HG03439 (cell line): ENCODE data around the gene RABGGTA.
A peak's percentile ranks its signal among the peaks of the same experiment; 100 is the strongest.

Experiments used
- ATAC-seq: cut with Tn5 transposase; IDR thresholded peaks from one replicate; pipeline ENCODE4 v1.9.1; 2021; ENCODE audit warnings: mild to moderate bottlenecking, moderate library complexity; ENCODE audit not compliant: unreplicated experiment

Gene RABGGTA

GRCh38 chr14:24271134-24271833, at the start of gene RABGGTA:
RABGGTA (minus strand) TSS chr14:24271597; CDS start chr14:24271115, 482 bp downstream.
- ATAC-seq, result peak; percentile 84

GRCh38 chr14:24317141-24317928, 45.9 kb upstream of the RABGGTA start:
- ATAC-seq, result no peak

- ATAC-seq, result no peak
Observed at GRCh38 chr14:24316597-24316950, 45.2 kb upstream of the RABGGTA start.

DNA sequence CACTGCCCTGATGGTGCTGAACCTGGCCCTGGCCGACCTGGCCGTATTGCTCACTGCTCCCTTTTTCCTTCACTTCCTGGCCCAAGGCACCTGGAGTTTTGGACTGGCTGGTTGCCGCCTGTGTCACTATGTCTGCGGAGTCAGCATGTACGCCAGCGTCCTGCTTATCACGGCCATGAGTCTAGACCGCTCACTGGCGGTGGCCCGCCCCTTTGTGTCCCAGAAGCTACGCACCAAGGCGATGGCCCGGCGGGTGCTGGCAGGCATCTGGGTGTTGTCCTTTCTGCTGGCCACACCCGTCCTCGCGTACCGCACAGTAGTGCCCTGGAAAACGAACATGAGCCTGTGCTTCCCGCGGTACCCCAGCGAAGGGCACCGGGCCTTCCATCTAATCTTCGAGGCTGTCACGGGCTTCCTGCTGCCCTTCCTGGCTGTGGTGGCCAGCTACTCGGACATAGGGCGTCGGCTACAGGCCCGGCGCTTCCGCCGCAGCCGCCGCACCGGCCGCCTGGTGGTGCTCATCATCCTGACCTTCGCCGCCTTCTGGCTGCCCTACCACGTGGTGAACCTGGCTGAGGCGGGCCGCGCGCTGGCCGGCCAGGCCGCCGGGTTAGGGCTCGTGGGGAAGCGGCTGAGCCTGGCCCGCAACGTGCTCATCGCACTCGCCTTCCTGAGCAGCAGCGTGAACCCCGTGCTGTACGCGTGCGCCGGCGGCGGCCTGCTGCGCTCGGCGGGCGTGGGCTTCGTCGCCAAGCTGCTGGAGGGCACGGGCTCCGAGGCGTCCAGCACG, 44.6 kb upstream of the RABGGTA start:
- no peak for ATAC-seq

DNA sequence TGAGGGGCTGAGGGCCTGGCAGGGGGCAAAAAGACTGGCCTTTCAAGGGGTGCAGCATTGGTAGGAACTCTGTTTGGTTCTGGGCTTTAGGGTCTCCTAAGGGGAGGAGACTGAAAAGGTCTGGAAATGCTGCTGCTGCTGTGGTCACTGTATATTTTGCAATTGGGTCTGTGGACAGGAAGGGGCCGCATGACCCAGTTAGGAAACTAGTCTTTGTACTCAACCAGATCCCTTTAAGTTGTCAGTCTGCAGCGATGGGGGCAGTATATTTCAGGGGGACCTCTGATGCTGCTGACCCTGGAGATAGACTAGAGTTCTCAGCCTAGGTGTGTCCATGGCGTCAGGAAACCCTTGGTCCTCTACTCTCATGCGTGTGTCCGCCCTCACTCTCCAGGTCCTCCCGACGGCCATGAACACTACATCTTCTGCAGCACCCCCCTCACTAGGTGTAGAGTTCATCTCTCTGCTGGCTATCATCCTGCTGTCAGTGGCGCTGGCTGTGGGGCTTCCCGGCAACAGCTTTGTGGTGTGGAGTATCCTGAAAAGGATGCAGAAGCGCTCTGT, 43.9 kb upstream of the RABGGTA start:
- no peak for ATAC-seq

DNA sequence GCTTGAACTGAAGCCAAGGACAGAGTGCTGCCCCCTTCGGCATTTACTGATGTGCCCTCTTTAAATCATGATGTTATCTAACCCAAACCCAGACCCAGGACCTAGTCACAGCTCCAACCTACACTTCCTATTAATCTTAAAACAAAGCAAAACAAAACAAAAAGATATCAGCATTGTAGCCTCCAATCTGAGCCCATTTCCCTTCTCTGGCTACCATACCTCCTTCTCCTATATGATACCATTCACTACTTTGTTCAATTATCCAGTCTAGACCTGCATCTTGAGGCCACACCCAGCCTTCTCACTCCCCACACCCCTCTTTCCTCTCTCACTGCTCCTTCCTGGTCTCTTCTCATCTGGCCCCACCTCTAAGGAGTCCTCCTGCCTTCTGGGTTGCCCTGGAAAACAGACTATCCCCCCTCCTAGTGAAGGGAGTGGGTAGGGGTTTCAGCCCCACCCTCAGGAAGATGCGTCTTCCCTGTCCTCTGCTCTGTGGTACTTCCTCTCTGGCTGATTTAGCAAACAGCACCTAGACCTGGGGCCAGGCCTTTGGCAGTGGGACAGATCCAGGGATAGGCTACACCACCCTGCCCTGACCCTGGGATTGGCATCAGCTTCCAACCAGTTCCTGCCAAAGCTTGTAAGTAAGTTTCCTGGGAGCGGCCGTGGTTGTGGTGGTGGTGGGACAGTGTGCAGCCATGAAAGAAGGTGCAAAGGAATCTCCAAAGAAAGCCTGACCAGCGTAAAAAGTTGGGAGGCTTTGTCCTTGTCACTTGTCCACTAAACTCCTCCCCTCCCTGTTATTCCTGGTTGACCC, 43.2 kb upstream of the RABGGTA start:
- no peak for ATAC-seq

- ATAC-seq, result no peak
Observed at GRCh38 chr14:24313913-24314312, 42.5 kb upstream of the RABGGTA start.

DNA sequence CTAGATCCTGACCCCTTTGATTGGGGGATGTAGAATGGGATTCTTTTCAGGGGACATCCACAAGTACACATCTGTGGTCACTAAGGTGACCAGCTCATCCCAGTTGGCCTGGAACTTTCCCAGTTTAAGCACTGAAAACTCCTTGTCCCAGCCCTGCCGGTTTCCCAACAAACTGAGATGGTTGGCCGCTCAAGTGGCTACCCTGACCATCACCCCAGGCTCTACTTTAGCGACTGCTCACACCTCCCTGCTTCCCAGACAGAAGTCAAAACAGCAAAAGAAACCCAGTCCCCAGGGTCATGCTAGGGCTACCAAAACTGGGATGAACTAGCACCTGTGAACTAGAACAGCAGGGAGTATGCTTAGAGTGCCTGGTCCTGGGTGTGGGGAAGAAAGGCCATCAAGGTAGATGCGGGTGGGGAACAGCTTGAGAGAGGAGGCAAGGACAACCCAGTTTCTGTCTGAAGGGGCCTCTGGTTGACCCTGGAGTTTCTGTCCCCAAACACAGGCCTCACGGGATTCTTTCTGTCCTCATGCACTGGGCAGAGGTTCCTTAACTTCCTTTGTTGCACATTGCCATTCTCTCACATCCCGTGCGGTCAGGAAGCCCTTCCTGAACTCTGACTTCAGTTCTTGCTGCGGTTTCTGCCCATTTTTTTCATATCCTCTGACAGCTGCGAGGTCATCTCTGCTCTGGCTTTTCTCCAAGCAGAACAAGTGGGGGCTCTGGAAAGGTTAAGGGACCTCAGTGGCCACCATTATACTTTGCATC, 41.5 kb upstream of the RABGGTA start:
- ATAC-seq, result no peak

DNA sequence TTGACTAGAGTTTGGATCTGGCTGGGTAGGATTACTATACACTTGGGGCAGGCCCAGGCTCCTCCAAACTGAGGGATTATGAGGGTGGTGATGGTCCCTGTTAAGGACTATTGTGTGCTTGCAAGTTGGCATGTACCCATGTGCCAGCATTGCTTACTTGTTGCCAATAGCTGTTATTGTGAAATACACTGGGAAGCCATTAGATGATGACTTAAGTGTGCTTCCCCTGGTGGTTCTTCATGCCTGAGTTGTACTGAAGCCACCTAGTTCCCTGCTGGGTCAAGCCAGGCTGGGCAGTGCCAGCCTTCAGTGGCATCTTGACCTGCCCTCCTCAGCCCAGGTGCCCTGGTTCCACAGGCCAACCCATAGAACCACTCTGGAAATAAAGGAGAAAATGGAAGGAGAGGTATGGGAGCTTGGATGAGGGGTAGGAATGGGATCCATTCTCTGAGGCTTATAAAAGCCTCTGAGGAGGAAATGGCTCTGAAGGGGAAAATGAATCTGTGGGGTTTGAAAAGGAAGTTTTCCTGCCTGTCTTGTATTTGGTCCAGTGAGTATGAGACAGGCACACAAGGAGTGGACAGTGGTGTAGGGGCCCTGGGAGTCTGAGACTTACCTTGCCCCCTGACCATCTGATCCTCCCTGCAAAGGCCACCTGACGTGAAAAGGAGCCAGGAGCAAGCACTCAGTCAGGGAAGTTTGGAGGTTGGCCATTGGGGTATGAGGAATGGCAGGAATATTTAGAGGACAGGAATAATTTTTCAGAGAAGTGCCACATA, 40.6 kb upstream of the RABGGTA start:
- no peak for ATAC-seq

GRCh38 chr14:24310646-24311604, 39.5 kb upstream of the RABGGTA start, which contains the start of gene LTB4R:
LTB4R (plus strand) TSS chr14:24311502; CDS start chr14:24315652, 4,150 bp downstream.
- peak; percentile 69 for ATAC-seq

GRCh38 chr14:24310265-24310645, 38.9 kb upstream of the RABGGTA start:
- ATAC-seq, result no peak

- ATAC-seq, result no peak
Observed at GRCh38 chr14:24309538-24310264, 38.3 kb upstream of the RABGGTA start, which contains the start of gene LTB4R2. LTB4R2 (plus strand) TSS chr14:24310140; CDS start chr14:24310665, 525 bp downstream.

DNA sequence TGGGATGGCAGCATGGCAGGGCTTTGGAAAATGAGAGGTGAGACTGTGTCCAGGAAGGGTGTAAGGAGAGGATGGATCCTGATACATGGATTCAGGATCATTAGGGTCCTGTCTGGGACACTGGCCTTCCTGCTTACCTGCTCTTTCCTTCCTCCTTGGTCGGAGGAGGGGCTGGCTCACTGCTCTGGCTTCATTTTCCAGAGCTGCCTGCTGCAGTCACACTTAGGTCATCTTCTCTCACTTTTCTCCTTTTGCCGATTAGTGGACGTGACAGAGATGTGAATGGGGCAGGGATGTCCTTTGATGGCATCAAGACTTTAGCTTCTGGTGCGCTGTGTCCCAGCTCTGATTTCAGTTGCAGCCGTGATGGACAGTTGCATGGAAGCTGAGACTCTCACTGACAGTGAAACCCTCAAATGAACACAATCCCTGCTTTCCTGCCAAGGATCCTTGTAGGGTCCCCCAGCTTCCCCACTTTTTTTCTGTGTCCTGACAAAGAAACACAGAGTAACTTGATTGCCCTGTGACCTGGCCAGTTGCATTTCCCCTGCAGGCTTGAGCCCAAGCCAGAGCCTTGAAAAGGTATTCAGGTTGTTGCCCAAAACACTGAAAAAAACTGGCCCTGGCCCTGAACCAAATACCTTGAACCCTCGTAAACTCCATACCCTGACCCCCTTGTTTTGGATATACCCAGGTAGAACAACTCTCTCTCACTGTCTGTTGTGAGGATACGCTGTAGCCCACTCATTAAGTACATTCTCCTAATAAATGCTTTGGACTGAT, 37.1 kb upstream of the RABGGTA start:
- no peak for ATAC-seq

GRCh38 chr14:24307575-24308341, 36.4 kb upstream of the RABGGTA start, which contains the start of gene CIDEB:
CIDEB (minus strand) TSS chr14:24307977; CDS start chr14:24307858, 119 bp downstream.
- ATAC-seq, result no peak

DNA sequence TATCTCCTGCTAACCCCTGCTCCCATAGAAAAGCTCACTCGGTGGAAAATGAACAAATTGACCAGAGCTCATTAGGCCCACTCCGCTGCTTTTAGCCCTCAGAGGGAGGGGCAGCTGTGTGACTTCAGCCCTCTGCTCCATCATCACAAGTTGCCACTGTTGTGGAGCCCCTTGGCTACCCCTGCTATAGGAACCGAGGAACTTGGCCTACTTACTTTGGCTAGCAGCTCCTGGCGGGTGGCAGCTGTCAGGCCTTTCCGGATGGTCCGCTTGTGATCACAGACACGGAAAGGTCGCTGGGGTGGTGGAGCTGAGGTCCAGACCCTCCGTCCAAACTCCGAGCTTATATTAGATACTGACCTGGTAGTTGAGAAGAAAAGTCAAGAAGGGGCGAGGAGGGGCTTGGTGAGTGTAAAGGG, 35.8 kb upstream of the RABGGTA start:
- ATAC-seq, result no peak
